CD4-positive, alpha-beta T cell treated with Interleukin-15 for 4 hours (primary cell): Measurements from ENCODE around the gene FANCD2.
A peak's percentile ranks its signal among the peaks of the same experiment; 100 is the strongest.
"Not testable (repeated sequence)": the region's sequence is repeated elsewhere in the genome, so short reads cannot be mapped to it uniquely, and the experiment has no call there.

Source experiments
- DNase-seq: peaks from one replicate; pipeline ENCODE4 v3.0.0-alpha.2; 2020; ENCODE audit warnings: low spot score

Gene FANCD2

DNA sequence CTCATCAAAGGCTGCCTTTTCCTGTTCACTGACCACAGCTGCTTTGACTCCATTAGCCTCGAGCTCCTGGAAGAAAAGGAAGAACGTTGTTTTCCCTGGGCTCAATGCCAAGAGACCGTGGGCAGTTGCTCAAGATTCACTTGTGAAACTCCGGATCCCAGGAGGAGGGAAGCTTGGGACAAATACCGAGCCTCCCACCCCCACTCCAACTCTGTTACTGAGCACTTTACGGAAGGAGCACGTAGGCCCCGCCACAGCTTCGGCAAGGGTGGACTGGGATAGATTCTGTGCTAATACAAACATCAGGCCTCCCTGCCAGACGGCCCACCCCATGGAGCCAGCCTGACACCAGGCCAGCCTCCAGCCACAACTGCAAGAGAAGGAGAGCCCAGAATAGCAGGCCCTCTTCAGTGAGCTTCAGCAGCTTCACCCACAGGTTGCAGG lies 10.8 kb upstream of the FANCD2 start:
- DNase-seq = no peak

DNA sequence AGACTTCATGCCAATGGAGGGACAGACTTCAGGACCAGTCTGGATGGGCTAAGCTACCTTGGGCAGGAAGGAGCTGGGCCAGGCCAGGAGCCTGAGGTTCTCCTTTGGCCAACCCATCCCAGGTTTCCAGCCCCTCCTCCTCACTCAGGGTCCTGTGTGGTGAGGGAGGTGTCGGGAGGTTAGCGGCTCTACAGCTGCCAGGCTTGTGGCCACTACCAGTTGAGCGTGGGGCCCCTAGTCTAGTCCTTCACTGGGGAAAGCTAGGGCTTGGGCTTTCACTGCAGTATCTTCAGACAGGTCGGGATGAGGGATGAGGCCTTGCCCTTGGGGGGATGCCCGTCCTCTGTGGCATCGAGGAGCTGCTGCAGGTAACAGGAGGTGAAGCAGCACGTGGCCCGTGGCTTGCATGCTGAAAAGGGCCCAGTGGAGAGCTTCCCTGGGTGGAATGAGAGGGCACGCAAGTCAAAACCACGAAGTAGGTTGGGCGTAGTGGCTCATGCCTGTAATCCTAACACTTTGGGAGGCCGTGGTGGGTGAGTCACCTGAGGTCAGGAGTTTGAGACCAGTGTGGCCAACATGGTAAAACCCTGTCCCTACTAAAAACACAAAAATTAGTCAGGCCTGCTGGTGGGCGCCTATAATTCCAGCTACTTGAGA lies 8.5 kb upstream of the FANCD2 start:
- DNase-seq = peak; percentile 6

DNA sequence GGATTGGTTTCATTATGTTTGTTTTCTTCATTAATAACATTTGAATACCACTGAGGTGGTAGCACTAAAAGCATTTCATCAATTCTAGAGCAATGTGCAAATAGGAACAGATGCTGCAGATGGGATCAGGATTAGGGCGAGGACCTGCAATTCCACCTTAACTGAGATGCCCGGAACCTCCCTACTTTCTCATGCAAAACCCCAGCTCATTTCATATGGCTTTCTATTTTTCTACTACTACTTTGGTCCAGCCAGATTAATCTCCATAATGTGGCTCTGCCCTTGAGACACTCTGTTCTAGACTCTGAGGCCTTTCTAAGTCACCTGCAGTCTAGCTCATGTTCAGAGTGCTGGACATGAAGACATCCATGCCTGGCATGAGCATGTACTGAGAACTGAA lies 7.4 kb upstream of the FANCD2 start:
- DNase-seq = not testable (repeated sequence)

DNA sequence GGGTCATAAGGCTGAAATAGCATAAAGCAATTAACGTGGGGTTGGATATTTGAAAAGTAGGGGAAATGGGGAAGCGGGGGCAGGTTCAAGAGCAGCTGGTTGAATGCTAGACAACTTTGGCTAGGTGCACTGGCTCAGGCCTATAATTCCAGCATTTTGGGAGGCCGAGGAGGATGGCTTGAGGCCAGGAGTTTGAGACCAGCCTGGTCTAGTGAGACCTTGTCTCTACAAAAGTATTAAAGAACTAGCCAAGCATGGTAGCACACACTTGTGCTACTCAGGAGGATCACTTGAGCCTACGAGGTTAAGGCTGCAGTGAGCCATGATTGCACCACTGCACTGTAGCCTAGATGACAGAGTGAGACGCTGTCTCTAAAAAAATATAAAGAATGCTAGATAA lies 6.9 kb upstream of the FANCD2 start:
- no peak for DNase-seq

DNA sequence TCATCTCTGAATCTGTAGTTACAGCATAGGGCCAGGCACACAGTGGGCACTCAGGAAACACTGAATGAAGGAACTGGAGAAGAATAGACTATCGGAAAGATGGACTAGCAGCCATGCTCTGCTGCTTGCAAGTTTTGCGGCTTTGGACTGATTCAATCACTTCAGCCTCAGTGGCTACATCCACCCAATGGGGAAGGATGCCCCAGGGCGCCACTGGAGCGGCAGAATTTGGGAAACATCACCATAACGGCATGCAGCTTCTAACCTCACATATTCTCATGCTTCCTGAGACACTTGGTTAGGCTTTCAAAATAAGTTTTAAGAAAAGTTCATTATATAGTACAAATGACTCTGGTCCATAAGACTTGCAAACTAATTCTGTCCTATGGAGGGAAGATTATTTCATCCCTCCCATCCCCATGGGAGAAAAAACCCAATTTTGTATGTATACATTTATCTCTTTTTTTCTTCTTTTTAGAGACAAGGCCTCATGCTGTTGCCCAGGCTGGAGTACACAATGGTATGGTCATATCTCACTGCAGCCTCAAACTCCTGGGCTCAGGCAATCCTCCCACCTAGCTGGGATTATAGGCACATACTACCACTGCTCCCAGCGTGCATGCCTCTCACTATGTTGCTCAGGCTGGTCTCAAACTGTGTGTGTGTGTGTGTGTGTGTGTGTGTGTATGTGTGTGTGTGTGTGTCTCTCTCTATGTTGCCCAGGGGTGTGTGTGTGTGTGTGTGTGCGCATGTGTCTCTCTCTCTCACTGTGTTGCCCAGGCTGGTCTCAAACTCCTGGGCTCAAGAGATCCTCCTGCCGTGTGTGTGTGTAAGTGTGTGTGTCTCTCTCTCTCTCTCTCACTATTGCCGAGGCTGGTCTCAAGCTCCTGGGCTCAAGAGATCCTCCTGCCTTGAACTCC lies 4.1 kb upstream of the FANCD2 start:
- DNase-seq = no peak

DNA sequence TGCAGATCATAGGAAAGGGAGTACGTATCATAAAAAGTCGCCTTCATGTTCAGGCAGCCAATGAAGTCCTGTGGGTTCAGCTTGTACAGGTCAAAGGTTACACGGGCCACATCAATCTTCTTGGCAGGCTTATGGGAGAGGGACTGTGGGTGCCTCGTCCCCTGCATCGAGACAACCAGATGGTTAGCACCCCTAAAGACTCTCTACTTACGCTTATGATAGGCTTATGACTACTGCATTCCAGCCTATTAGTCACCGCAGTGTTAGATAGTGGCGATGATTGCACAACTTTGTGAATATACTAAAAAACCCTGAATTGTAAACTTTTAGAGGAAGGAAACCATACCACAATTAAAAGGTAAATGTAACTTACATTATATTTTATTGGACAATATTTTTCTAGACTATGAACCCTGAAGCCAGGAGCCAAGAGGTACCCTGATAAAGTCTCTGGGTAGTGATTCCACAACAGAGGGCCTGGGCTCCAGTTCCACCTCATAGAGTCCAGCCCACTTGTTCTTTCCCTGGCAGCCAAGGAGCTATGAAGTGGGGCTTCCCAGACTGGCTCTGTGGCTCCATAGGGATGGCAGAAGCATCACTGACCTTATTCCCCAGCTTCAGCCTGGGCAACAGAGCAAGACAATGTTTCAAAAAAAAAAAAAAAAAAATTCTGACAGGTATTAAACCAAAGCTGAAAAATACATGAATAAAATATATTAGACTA lies 2.5 kb upstream of the FANCD2 start:
- DNase-seq = no peak

DNA sequence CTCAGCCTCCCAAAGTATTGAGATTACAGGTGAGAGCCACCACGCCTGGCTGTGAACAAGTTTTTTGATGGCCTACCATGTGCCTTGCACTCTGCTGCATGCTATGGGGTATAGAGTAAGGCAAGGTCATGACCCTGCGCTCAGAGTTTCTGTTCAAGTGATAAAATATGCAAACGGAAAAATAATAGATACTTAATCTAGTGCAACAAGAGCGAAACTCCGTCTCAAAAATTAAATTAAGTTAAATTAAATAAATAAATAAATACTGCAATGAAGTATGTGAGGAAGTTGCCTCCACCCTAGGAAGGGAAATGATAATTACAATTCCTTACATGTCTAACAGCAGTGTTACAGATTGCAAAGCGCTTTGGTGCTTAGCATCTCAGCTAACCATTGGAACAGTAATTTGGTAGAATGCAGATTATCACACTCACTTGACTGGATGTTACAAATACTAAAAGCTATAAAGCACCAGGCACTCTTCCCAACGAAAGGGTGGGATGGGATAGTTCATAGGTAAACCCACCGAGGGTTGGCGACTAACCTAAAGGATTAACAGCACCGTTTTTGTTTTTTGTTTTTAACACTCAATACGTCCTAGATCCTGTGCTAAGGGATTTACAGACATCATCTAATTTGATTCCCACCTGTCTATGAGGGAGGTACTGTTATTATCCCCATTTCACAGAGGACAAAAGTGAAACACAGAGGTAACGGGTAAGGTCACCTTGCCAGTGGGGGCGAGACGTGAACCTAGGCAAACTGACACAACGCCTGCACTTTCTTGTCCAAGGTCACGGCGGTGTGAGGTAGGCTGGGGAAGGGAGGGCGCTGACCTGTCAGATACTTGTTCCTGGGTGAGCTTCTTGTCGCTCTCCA lies 793 bp upstream of the FANCD2 start:
- peak; percentile 18 for DNase-seq

DNA sequence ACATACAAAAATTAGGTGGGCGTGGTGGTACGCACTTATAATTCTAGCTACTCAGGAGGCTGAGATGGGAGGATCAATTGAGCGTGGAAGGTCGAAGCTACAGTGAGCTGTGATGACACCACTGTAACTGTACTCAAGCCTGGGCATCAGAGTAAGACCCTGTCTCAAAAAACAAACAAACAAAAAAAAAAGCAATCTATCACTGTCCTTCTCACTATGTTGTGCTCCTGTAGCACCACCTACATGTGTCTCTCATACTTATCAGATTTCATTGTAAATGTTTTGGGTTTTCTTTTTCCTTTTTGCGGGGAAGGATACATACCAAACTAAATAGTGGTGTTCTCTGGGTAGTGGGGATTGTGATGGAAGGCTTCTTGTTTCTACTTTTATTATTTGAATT lies 14.8 kb downstream of the FANCD2 start:
- no peak for DNase-seq

DNA sequence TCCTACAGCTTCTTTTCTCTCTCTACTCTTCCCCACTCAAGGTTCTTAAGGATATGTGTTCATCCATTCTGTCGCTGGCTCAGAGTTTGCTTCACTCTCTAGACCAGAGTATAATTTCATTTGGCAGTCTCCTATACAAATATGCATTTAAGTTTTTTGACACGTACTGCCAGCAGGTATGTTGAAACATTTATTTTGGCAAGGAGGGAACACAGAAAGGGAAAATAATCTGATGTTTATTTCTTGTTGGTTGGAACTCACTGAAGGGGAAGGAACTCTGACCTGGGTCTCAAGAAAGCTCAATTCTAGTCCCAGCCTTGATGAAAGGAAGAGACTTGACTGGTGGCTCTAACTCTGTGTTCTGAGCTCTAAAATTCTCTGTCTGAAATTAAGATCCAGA lies 21.6 kb downstream of the FANCD2 start:
- no peak for DNase-seq

DNA sequence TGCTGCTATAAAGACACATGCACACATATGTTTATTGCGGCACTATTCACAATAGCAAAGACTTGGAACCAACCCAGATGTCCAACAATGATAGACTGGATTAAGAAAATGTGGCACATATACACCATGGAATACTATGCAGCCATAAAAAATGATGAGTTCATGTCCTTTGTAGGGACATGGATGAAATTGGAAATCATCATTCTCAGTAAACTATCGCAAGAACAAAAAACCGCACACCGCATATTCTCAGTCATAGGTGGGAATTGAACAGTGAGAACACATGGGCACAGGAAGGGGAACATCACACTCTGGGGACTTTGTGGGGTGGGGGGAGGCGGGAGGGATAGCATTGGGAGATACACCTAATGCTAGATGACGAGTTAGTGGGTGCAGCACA lies 26.8 kb downstream of the FANCD2 start:
- DNase-seq = not testable (repeated sequence)

DNA sequence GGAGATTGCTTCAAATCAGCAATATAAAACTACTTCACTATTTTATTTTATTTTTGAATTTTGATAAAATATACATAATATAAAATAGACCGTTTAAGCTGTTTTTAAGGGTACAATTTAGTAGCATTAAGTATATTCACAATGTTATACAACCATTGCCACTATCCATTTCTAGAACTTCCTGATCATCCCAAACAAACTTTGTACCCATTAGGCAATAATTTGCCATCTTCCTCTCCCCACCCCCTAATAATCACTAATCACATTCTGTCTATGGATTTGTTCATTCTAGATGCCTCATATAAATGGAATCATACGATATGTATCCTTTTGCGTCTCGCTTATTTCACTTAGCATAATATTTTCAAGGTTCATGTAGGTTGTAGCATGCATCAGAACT lies 28.9 kb downstream of the FANCD2 start:
- no peak for DNase-seq

DNA sequence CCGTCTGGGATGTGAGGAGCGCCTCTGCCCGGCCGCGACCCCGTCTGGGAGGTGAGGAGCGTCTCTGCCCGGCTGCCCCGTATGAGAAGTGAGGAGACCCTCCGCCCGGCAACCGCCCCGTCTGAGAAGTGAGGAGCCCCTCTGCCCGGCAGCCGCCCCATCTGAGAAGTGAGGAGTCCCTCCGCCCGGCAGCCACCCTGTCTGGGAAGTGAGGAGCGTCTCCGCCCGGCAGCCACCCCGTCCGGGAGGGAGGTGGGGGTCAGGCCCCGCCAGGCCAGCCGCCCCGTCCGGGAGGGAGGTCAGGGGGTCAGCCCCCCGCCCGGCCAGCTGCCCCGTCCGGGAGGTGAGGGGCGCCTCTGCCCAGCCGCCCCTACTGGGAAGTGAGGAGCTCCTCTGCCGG lies 43.8 kb downstream of the FANCD2 start:
- DNase-seq = not testable (repeated sequence)

DNA sequence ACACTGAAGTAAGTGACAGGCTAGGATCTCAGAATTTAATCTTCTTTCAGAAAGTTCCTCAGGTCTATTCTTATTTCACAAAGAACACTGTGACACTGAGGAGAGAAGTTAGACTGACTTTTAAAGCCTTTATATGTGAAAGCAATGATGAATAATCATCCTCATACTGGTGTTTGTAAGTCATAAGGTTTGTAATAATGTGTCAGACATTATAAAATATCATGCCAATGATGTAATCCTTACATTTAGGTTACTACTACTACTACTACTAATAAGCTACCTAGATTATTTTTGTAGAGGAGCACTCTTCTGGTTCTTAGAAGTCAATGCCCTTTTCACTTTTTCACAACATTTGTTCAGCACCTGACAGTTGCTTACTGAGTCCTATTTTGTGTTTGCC lies 48.4 kb downstream of the FANCD2 start:
- DNase-seq = no peak

DNA sequence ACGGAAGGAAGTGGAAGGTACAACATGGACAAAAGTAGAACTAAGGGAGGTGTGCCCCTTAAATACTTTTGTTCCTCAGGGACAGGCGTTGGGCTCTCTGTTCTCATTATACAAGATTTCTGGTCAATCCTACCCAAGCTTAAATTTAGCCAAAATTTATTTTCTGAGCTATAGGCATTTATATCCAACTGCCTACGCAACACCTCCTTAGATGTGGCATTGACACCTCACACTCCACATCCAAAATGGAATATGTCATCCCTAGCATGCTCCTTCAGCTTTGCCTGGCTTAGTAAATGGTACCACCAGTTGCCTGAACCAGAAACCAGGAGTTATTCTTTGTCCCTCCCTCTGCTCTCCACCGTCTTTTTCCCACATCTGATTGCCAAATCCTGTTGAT lies 55.6 kb downstream of the FANCD2 start:
- no peak for DNase-seq

DNA sequence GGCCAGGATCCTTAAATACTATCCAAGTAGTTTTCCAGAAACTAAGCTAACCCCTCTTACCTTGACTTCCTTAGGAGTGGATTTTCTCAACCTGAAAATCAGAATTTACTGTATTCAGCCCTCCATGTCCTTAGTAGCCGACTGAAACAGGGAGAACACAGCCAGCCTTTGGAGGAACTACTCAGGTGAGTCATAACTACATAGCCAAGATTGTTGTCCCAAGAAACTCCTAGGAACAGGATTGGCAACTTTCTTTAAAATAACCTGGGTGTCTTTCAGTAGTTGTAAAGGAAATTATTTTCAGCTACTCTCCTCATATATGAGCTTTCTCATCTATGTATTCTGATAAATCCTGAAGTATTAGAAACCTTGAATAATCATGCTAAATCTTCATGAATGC lies 59.5 kb downstream of the FANCD2 start:
- DNase-seq = no peak

DNA sequence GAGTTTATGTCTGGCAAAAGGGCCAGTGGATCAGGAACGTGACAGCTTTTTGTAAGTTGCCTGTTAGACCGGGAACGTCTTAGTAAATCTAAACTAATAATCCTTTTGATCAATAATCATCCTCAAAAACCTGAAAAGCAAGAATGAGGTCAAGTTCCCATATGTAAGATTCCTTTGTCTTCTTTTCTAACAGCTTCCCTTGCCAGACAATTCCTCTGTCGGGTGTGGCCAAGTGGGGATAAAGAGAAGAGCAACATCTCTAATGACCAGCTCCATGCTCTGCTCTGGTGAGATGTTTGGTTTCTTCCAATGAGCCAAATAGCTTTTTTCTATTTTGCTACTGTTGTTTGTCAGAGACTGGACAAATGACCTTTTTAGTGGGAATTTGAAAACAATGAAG lies 62.0 kb downstream of the FANCD2 start:
- DNase-seq = no peak

DNA sequence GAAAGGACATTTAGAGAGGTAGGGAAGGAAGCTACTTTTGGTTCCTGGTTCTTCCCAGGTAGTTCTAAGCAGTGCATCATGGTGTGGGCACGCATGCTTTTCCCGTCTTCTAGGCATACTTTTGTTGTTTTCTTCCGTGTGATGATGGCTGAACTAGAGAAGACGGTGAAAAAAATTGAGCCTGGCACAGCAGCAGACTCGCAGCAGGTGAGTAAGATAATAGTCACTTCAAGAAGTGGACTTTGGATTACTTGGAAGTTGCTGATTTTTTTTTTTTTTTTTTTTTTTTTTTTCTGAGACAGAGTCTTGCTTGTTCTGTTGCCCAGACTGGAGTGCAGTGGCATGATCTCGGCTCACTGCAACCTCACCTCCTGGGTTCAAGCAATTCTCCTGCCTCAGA lies 63.9 kb downstream of the FANCD2 start:
- DNase-seq = no peak

DNA sequence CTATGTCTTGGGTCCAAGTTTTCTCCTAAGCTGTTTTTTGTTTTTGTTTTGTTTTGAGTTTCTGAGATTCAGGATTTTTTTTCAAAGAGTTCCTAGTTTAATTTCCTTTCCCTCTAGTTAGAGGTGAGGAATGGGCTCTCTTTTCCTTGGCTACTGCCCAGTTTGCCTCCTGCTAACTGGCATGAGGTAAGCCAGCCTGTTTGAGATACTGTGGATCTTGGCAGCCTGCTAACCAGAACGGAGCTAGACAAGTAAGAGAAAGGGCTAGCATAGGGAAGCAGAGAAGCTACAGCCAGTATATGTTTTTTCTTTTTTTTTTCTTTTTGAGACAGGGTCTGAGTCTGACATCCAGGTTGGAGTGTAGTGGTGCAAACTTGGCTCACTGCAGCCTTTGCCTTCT lies 64.5 kb downstream of the FANCD2 start:
- not testable (repeated sequence) for DNase-seq

DNA sequence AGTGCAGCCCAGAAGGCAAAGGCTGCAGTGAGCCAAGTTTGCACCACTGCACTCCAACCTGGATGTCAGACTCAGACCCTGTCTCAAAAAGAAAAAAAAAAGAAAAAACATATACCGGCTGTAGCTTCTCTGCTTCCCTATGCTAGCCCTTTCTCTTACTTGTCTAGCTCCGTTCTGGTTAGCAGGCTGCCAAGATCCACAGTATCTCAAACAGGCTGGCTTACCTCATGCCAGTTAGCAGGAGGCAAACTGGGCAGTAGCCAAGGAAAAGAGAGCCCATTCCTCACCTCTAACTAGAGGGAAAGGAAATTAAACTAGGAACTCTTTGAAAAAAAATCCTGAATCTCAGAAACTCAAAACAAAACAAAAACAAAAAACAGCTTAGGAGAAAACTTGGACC lies 65.2 kb downstream of the FANCD2 start:
- not testable (repeated sequence) for DNase-seq

DNA sequence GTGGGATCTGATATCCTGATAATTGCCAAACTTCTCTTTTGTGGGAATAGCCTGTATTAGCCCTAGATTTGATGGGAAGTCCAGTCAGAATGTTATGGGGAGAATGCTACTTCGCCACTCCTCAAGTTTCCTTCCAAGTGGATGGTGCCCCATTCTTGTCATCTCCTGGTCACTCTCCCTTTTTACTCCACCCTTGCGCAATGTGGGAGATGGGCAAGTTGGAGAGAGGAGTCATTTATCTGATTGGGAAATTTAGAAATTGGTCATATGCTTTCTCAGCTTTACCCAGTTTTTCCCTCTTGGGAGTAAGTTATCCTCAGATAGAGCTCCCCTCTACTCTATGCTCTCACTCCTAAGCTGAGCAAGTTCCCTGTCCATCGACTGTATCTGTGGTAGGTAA lies 67.4 kb downstream of the FANCD2 start:
- DNase-seq = no peak

DNA sequence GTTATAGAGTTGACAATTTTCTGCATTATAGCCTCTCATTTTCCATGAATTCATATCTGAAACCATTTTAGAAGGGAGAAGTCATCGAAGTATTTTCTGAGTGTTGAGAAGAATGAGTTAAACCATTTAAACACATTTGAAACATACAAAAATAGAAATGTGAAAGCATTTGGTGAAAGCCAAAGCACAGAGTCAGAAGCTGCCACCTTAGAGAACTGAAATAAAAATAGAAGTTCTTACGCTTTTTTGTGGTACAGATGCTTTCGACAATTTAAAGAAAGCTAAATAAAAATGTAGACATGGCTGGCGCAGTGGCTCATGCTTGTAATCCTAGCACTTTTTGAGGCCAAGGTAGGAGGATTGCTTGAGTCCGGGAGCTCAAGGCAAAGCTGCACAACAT lies 72.8 kb downstream of the FANCD2 start:
- DNase-seq = no peak

DNA sequence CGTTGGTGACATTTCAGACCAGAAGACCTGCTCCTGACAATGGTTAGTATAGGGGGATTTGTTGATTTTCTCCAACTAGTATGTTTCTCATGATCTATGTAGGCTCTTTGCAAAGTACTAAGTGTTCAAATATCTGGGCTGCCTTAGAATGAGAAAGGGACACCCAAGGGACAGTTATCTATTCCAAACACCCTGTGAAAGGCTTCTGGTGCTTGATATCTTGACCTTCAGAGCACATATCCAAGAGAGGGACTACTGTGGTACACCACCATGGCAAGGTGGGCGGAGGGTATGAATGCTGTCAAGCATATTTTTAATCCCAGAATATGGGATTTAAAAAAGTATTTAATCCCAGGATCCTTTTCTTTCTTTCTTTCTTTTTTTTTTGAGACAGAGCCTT lies 80.7 kb downstream of the FANCD2 start:
- DNase-seq = no peak
